Measurements from ENCODE around the gene NPC1.

- TF ChIP-seq CBX2 (IDR thresholded peaks at IDR 0.05; ENCODE audit: borderline replicate concordance, low read depth) (no peak), RAD21 (conservative IDR thresholded peaks at IDR 0.05 in 1 of 2, IDR thresholded peaks at IDR 0.05 in 1 of 2) (no peak), CHD2 (IDR thresholded peaks at IDR 0.05; ENCODE audit: low read length, partially characterized antibody) (no peak), POLR2A (IDR thresholded peaks at IDR 0.05; ENCODE audit: low read length) (no peak), RCOR1 (IDR thresholded peaks at IDR 0.05; ENCODE audit: low read depth, low read length) (no peak), EHF (CRISPR knock-in tag; IDR thresholded peaks at IDR 0.05) (no peak), HMGXB4 (CRISPR knock-in tag; IDR thresholded peaks at IDR 0.05; ENCODE audit: borderline replicate concordance) (no peak), POLR2AphosphoS2 (conservative IDR thresholded peaks at IDR 0.05; ENCODE audit: low read length) (no peak), NFE2L2 (conservative IDR thresholded peaks at IDR 0.05; ENCODE audit: low read length) (no peak), MYC (IDR thresholded peaks at IDR 0.05; ENCODE audit: borderline replicate concordance, low read length) (no peak)
- TF ChIP-seq, protein P1, sequence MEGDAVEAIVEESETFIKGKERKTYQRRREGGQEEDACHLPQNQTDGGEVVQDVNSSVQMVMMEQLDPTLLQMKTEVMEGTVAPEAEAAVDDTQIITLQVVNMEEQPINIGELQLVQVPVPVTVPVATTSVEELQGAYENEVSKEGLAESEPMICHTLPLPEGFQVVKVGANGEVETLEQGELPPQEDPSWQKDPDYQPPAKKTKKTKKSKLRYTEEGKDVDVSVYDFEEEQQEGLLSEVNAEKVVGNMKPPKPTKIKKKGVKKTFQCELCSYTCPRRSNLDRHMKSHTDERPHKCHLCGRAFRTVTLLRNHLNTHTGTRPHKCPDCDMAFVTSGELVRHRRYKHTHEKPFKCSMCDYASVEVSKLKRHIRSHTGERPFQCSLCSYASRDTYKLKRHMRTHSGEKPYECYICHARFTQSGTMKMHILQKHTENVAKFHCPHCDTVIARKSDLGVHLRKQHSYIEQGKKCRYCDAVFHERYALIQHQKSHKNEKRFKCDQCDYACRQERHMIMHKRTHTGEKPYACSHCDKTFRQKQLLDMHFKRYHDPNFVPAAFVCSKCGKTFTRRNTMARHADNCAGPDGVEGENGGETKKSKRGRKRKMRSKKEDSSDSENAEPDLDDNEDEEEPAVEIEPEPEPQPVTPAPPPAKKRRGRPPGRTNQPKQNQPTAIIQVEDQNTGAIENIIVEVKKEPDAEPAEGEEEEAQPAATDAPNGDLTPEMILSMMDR (IDR thresholded peaks at IDR 0.05): no peak
- TF ChIP-seq, protein P2, sequence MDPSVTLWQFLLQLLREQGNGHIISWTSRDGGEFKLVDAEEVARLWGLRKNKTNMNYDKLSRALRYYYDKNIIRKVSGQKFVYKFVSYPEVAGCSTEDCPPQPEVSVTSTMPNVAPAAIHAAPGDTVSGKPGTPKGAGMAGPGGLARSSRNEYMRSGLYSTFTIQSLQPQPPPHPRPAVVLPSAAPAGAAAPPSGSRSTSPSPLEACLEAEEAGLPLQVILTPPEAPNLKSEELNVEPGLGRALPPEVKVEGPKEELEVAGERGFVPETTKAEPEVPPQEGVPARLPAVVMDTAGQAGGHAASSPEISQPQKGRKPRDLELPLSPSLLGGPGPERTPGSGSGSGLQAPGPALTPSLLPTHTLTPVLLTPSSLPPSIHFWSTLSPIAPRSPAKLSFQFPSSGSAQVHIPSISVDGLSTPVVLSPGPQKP (IDR thresholded peaks at IDR 0.05; ENCODE audit: low read depth, low read length): no peak
These were observed 7.2 kb downstream of the NPC1 start for GRCh38 chr18:23578891-23579653.

Measured in A549 (cell line).